ENCODE data around the gene ST6GALNAC4. TPM values are rescaled to one million over a fixed set of nuclear protein-coding genes. Genes with fewer than 3 reads are reported as not detected.
A peak's percentile ranks its signal among the peaks of the same experiment; 100 is the strongest.

Gene ST6GALNAC4
- total and polyA plus RNA-seq, 9 of the 15 experiments (the other 6 are each of a cell fraction or from before 2014, with no cell fraction given), result 2.6 to 43.1 (median 15.4) TPM

DNA sequence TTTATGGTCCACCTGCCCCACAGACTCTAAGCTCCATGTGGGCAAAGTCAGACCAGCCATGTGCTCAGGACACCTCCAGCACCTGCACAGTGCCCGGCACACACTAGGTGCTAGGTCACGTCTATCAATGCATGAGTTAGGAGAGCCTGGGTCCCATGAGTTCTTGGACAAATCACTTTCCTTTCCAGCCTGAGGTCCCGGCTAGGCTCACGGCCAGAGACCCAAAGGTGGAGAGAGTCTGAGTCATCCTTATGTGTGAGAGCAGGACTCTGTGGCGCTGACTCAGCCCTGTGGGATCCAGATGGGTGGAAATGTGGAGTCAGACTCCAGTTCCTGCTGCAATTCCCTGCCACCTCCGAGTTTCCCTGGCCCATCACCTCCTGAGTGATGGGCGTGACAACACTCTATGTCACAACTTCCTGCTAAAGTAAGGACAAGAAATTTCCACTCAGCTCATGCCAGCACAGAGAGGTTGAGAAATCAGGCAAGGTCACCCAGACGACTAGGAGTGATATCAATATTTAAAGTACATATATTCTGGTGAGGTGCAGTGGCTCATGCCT lies 2.5 kb upstream of the ST6GALNAC4 start (continued):
- TF ChIP-seq, protein P1, sequence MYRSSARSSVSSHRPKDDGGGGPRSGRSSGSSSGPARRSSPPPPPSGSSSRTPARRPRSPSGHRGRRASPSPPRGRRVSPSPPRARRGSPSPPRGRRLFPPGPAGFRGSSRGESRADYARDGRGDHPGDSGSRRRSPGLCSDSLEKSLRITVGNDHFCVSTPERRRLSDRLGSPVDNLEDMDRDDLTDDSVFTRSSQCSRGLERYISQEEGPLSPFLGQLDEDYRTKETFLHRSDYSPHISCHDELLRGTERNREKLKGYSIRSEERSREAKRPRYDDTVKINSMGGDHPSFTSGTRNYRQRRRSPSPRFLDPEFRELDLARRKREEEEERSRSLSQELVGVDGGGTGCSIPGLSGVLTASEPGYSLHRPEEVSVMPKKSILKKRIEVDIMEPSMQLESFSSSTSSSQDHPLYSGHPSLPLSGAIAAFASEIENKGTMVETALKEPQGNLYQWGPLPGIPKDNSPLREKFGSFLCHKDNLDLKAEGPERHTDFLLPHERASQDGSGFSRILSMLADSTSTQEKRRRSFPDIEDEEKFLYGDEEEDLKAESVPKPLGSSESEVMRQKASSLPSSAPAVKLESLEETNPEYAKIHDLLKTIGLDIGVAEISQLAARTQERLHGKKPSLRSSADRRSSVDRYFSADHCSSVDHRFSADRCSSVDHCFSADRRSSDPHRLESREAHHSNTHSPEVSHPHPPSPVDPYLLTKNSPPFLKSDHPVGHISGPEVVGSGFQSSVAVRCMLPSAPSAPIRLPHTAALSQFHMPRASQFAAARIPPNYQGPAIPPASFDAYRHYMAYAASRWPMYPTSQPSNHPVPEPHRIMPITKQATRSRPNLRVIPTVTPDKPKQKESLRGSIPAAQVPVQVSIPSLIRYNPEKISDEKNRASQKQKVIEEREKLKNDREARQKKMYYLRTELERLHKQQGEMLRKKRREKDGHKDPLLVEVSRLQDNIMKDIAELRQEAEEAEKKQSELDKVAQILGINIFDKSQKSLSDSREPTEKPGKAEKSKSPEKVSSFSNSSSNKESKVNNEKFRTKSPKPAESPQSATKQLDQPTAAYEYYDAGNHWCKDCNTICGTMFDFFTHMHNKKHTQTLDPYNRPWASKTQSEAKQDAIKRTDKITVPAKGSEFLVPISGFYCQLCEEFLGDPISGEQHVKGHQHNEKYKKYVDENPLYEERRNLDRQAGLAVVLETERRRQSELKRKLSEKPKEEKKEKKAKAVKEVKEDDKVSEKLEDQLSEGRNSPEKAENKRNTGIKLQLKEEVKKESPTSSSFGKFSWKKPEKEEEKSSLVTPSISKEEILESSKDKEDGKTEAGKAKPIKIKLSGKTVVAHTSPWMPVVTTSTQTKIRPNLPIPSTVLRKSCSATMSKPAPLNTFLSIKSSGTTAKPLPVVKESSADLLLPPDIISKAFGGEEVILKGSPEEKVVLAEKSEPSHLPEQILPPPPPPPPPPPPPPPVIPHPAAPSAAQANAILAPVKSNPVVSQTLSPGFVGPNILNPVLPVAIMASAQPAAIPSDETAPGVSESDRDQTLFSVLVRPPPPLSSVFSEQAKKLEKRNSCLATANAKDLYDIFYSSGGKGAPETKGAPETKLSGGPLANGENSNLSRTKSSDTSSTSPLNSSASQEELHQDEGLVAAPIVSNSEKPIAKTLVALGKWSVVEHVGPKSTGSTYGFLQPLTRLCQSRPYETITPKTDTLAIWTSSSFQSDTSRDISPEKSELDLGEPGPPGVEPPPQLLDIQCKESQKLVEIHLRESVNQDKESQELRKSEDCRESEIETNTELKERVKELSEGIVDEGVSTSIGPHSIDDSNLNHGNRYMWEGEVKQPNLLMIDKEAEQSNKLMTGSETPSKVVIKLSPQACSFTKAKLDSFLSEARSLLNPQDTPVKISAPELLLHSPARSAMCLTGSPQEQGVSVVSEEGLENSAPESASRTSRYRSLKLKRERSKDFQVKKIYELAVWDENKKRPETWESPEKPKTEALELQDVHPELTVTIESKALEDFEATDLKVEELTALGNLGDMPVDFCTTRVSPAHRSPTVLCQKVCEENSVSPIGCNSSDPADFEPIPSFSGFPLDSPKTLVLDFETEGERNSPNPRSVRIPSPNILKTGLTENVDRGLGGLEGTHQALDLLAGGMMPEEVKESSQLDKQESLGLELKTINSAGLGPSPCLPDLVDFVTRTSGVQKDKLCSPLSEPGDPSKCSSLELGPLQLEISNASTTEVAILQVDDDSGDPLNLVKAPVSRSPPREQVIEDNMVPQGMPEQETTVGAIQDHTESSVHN (IDR thresholded peaks at IDR 0.05; ENCODE audit: borderline replicate concordance in 1 of 2, low read depth in 1 of 2), result peak in 1 of 2 experiments; percentile 56; a peak in 1 of 4 replicates
- TF ChIP-seq NUFIP1 (IDR thresholded peaks at IDR 0.05; ENCODE audit: partially characterized antibody) (no peak), ARID1B (IDR thresholded peaks at IDR 0.05) (peak; percentile 81), MTA1 (IDR thresholded peaks at IDR 0.05; ENCODE audit: borderline replicate concordance) (peak; percentile 67), SMAD2 (IDR thresholded peaks at IDR 0.05; ENCODE audit: low read depth, low read length) (no peak), ASH1L (IDR thresholded peaks at IDR 0.05; ENCODE audit: borderline replicate concordance, low read depth, partially characterized antibody) (no peak), NCOR1 (IDR thresholded peaks at IDR 0.05) (no peak), ZNF75A (CRISPR knock-in tag; IDR thresholded peaks at IDR 0.05) (no peak), RFX5 (IDR thresholded peaks at IDR 0.05; ENCODE audit: low read depth, low read length) (no peak)
- TF ChIP-seq, protein P2, sequence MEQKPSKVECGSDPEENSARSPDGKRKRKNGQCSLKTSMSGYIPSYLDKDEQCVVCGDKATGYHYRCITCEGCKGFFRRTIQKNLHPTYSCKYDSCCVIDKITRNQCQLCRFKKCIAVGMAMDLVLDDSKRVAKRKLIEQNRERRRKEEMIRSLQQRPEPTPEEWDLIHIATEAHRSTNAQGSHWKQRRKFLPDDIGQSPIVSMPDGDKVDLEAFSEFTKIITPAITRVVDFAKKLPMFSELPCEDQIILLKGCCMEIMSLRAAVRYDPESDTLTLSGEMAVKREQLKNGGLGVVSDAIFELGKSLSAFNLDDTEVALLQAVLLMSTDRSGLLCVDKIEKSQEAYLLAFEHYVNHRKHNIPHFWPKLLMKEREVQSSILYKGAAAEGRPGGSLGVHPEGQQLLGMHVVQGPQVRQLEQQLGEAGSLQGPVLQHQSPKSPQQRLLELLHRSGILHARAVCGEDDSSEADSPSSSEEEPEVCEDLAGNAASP (IDR thresholded peaks at IDR 0.05), result no peak
- TF ChIP-seq, protein P3, sequence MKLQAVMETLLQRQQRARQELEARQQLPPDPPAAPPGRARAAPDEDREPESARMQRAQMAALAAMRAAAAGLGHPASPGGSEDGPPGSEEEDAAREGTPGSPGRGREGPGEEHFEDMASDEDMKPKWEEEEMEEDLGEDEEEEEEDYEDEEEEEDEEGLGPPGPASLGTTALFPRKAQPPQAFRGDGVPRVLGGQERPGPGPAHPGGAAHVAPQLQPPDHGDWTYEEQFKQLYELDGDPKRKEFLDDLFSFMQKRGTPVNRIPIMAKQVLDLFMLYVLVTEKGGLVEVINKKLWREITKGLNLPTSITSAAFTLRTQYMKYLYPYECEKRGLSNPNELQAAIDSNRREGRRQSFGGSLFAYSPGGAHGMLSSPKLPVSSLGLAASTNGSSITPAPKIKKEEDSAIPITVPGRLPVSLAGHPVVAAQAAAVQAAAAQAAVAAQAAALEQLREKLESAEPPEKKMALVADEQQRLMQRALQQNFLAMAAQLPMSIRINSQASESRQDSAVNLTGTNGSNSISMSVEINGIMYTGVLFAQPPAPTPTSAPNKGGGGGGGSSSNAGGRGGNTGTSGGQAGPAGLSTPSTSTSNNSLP (IDR thresholded peaks at IDR 0.05; ENCODE audit: borderline replicate concordance, low read depth, low read length), result 0 out of 2 replicates have a peak, but pooled peaks have one; percentile 9
- TF ChIP-seq, protein P4, sequence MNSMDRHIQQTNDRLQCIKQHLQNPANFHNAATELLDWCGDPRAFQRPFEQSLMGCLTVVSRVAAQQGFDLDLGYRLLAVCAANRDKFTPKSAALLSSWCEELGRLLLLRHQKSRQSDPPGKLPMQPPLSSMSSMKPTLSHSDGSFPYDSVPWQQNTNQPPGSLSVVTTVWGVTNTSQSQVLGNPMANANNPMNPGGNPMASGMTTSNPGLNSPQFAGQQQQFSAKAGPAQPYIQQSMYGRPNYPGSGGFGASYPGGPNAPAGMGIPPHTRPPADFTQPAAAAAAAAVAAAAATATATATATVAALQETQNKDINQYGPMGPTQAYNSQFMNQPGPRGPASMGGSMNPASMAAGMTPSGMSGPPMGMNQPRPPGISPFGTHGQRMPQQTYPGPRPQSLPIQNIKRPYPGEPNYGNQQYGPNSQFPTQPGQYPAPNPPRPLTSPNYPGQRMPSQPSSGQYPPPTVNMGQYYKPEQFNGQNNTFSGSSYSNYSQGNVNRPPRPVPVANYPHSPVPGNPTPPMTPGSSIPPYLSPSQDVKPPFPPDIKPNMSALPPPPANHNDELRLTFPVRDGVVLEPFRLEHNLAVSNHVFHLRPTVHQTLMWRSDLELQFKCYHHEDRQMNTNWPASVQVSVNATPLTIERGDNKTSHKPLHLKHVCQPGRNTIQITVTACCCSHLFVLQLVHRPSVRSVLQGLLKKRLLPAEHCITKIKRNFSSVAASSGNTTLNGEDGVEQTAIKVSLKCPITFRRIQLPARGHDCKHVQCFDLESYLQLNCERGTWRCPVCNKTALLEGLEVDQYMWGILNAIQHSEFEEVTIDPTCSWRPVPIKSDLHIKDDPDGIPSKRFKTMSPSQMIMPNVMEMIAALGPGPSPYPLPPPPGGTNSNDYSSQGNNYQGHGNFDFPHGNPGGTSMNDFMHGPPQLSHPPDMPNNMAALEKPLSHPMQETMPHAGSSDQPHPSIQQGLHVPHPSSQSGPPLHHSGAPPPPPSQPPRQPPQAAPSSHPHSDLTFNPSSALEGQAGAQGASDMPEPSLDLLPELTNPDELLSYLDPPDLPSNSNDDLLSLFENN (IDR thresholded peaks at IDR 0.05; ENCODE audit: low read depth in 2 of 2, low read length in 2 of 2), result no peak
